WI38 (cell line): ENCODE data around the gene KLK8.

ENCODE experiments used
- H3K4me3 ChIP-seq: 2 replicates; pipeline ENCODE4 v1.5.1; 2011; ENCODE audit warnings: low read depth, mild to moderate bottlenecking, control low read depth, low read length
- CTCF ChIP-seq: IDR thresholded peaks from 2 replicates; pipeline ENCODE4 v1.5.1; 2012; ENCODE audit warnings: low read depth, mild to moderate bottlenecking, control low read depth, low read length

The KLK8 gene

GRCh38 chr19:50982186-50982585 lies 19.2 kb downstream of the KLK8 start:
- TF ChIP-seq CTCF, result no peak
- no peak overlapping the region for H3K4me3 ChIP-seq

DNA sequence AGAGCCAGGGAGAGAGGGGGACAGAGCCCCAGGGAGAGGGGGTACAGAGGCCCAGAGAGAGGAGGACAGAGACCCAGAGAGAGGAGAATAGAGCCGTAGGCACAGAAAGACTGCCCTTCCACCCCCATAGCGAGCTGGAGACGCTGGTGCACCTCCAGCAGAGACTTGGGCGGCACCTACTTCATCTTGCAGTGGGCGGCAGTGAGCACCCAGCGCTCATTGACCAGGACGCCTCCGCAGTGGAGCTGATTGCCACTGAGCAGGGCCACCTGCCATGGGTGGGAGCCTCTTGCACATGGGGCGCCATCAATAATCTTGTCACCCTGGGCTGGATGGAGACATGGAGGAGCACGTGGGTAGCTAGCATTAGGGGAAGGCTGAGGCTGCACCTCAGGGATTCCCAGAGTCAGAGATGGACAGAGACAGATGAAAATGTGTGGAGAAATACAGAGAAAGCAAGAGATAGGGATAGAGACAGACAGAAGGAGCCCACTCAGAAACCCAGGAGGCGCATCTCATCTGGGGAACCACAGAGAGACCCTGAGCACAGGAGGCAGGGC lies 19.7 kb downstream of the KLK8 start:
- H3K4me3 ChIP-seq, result no peak overlapping the region
- no peak for TF ChIP-seq CTCF

DNA sequence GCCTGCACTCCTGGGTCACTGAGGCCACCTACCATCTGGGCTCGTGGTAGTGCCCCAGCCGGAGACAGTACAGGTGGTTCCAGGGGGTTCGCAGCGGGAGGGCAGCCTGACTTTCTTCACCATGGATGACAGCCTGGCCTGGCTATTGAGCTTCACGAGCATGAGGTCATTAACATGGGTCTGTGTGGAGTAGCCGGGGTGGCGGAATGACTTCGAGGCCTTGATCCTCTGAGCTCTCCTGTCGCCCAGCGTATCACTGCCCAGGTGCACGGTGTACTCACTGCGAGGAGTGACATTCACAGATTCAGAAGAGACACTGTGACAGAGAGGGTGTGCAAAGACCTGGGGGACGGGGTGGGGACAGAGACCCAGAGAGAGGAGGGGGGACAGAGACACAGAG lies 21.2 kb downstream of the KLK8 start:
- TF ChIP-seq CTCF, result no peak
- H3K4me3 ChIP-seq, result no peak overlapping the region

GRCh38 chr19:50979758-50980157 lies 21.6 kb downstream of the KLK8 start:
- no peak for TF ChIP-seq CTCF
- no peak overlapping the region for H3K4me3 ChIP-seq

GRCh38 chr19:50978772-50979390 lies 22.5 kb downstream of the KLK8 start:
- no peak for TF ChIP-seq CTCF
- no peak overlapping the region for H3K4me3 ChIP-seq

GRCh38 chr19:50977626-50978025 lies 23.8 kb downstream of the KLK8 start:
- no peak for TF ChIP-seq CTCF
- no peak overlapping the region for H3K4me3 ChIP-seq

DNA sequence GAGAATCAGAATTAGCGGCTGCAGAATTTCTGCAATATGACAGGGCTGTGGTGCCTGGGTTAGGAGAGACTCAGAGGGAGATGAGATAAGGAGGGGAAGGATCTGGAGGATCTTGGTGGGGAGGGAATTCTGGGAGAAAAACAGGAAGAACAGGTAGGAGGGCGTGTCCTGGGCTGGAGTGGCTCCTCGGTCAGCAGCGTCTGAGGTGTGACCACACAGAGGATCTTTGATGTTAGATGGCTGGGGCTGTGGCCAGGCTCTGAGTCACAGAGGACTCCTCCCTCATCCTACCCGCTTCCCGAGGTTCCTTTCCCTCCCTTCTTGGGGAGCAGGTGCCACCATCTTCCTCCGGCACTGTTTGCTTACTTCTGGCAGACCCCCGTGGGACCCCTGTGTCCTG lies 25.6 kb downstream of the KLK8 start:
- no peak overlapping the region for H3K4me3 ChIP-seq
- no peak for TF ChIP-seq CTCF
